ENCODE data around the gene PIEZO2.

PIEZO2 gene

DNA sequence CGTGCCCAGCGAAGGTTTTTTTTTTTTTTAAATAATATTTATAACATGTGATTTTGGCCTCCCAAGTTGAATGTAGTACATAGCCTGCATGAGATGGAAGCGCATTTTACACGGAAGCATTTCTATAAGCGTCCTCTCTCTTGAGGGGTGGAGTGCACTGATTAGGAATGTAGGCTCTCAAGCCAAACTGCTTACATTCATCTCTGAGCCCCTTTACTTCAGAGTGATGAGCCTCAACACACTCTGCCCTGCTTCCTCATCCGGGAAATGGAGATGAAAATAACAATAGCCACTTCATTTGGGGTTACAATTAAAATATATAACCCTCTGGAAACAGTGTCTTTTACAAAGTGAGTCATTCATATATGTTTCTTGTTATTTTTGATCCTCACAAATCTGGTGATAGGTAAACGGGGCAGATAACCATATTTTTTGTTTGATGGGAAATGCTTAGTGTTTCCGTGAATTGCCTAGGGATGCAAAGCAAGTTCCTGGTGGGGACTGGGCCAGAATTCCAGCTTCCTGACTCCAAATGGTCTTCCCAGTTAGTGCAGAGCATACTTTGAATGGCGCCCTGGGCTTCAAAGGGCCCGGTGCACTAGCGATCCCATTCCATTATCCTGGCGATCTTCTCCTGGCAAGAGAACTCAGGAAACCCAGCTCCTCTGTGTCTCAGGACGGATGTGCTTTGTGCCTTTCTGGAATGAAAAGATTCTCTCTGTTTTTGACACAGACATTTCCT, 124.3 kb downstream of the PIEZO2 start:
- DNase-seq, result no peak

DNA sequence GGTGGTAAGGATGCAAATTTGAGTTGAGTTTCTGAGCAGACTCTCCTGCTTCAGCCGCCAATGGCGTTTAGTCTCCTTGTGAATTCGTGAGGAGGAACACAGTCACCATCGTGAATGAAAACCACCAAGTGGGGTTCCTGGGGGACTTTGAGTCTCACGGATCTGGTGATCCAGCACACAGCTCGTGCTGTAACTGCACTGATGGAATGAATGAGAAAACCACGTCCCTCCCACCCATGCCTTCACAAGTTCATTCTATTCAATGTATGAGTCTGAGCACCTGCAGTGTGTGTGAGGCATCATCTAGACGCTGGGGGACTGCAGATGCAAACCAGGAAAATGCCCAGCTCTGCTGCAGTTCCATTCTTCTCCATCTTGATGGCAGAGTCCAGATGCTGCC, 127.9 kb downstream of the PIEZO2 start:
- no peak for DNase-seq

- DNase-seq, result no peak
Measured at GRCh38 chr18:11020877-11021414, 128.4 kb downstream of the PIEZO2 start.

DNA sequence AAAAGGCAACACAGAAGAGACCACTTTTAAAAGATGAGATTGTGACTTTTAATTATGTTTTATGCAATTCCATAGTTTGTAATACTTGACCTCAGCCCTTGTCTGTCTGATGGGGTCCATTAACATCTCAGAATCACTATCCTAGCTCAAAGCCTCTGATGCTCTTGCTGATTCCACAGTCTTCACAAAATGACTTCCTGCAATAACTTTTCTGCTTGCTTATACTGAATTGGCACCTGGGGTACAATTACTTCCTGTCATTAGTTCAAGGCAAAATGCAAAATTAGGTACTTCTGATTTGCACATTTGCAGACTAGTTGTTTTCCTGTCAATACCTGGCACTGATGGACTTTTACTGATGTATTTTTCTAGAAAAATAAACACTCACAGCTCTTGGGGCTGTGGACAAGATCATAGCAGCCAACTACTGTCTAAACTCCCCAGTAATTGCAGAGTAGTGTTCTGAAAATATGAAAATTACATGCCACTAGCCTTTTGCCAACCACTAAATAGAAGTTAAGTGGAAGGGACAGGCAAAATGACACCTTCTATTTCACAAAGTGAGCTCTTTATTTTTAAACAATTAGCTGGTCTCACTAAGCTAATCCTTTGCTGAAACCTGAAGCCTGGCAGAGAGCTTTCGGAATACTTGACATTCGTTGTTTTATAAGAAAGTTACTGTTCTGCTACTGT, 129.1 kb downstream of the PIEZO2 start:
- DNase-seq, result no peak

- no peak for DNase-seq
Measured at GRCh38 chr18:11019295-11020105, 129.9 kb downstream of the PIEZO2 start.

- DNase-seq, result no peak
Measured at GRCh38 chr18:11009869-11010268, 139.5 kb downstream of the PIEZO2 start.

- DNase-seq, result no peak
Measured at GRCh38 chr18:11009147-11009546, 140.2 kb downstream of the PIEZO2 start.

GRCh38 chr18:11008505-11008904, 140.9 kb downstream of the PIEZO2 start:
- no peak for DNase-seq

- DNase-seq, result peak; percentile 4
Measured at GRCh38 chr18:11005528-11005927, 143.8 kb downstream of the PIEZO2 start.

- DNase-seq, result no peak
Measured at GRCh38 chr18:11004951-11005350, 144.4 kb downstream of the PIEZO2 start.

DNA sequence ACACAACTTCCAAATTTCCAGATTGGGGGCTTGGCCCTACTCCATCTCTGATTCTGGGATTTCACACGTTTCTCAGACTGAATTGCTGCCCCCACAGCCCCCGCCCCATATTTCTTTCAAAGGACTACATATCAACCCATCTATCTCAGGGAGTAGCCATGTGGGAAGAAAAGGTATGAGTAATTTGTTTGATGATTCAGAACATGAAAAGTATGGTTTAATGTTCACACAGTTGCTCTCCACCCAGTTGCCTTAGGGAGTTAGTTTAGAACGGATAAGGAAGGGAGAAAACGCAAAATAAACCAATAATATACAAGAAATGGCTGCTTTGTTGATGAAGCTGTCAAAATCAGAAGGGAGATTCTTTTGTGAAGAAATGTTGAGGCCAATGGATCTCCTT, 145.1 kb downstream of the PIEZO2 start:
- DNase-seq, result no peak

DNA sequence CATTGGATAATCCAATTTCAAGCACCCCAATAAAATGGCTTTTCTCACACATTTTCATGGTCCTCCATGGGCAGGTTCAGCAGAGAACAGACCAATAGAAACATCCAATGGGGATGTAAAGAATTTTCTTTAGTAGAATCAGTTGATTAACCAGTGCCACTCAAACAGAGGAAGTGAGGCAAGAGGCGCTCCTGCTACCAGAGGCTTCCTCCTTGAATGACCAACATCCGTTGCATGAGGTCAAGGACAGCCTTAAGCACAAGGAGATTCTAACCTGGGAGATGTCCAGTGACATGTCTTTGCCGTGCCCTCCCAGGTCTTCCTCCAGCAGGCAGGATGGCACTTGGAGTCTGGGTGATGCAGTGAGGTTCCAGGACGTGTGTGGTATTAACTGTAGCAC, 146.6 kb downstream of the PIEZO2 start:
- DNase-seq, result no peak

DNA sequence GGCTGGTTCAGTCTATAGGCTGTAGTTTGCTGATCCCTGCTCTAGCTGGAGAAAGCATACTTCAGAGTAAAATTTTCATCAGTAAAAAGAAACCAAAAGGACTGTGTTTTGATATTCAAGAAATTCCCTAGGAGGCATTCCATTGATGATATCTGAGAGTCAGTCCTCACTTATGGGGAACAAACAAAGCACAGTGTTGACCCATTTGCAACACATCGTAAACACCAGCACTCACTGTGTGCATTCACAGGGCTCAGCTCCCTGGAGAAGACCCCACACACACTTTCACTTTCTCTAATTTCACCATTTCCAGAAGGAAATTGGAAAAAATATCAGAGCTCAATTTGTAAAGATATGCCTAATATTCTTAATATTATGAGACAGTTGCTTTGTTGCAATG, 147.1 kb downstream of the PIEZO2 start:
- DNase-seq, result no peak

DNA sequence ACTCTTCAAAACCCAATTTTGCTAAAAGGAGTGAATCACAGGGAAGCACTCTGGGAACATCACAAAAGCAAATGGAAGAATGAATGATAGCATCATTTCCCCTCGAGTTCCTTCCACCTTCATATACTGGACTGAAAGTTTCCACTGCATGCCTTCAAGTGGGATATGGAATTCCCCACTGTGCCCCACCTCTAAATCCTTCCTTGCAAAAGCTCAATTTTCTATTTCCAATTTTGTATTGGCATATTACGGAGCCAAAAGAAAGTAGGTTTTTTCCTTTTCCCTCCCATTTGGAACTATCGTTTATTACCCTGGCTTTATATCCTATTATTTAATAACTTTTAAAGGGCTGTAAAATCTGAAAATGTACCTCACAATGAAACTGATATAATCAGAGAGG, 149.3 kb downstream of the PIEZO2 start:
- no peak for DNase-seq

GRCh38 chr18:10997885-10998284, 151.5 kb downstream of the PIEZO2 start:
- DNase-seq, result no peak

DNA sequence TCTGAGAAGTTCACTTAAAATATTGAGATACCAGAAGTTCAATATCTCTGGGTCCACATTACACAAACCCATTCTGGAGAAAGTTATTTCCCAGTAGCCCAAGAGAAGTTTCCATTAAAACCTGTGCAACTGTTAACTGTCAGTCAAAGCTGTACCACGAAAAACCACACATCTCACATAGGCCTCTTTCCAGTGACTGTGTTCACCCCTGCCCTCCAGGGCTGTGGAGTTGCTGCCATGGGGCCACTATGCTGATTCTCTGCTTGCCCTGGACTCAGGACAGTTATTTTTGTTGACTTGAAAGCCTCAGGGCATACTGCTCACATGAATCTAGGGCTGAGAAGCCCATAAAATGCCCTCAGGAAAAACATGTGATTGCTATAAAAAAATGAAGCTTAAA, 153.8 kb downstream of the PIEZO2 start:
- no peak for DNase-seq

- no peak for DNase-seq
Measured at GRCh38 chr18:10989486-10989885, 159.9 kb downstream of the PIEZO2 start.

DNA sequence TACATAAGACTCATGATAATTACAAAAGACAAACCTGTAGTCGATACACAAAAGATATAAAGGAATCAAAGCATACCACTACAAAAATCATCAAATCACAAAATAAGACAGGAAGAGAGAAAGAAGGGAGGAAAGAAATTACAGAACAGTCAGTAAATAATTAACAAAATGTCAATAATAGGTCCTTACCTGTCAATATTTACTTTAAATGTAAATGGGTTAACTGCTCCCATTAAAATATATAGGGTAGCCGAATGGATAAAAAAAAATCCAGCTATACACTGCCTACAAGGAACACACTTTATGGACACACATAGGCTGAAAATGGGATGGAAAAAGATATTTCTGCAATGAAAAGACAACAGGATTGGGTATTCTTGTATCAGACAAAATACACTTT, 163.7 kb downstream of the PIEZO2 start:
- no peak for DNase-seq

GRCh38 chr18:10979411-10979810, 170.0 kb downstream of the PIEZO2 start:
- DNase-seq, result no peak

DNA sequence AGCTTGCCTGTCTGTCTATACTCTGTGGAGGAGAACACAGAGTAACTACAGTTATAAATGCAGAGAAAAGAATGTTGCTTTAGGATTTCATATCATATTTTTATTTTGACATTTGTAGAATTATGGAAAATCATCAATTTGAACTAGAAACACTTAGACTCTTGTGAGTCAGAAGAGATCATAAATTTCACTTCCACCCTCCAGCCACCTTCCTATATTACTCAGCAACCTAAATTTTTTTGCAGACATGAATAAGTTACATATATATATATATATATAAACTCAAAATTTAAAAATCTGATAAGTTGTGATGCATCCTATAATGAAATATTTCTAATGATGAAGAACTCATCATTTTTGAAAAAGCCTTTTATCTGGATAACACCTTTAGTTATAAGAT, 172.3 kb downstream of the PIEZO2 start:
- no peak for DNase-seq

DNA sequence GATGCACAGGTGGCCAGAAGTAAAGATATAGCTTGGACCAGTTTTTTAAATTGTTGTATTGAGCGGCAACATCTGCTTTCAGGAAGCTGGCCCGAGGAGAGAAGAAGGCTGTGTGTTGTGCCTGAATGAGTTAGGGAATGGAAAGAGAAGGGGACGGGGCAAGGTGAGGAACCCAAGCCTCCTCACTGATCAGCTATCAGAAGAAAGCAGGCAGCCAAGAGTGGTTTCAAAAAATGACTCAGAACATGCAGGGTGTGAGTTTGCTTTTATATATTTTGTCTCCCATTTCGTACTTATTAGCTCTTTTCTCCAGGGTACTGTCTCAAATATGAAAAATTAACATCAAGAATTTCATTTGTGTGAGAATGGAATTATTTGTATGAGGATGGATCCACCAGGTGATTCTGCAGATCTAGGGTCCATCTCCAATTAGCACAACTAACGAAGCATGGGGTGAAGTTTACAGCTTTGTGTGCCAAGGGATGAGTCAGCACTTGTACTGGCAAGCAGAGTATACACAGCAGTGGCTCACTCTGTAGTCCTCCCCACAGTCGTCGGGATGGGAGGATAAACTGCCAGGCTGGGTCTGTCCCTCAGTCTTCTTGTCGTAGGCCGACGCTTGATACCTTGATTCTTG, 175.7 kb downstream of the PIEZO2 start:
- no peak for DNase-seq

GRCh38 chr18:10971717-10972116, 177.7 kb downstream of the PIEZO2 start:
- DNase-seq, result no peak

- DNase-seq, result peak; percentile 68
Measured at GRCh38 chr18:10965119-10965518, 184.2 kb downstream of the PIEZO2 start.
